Activated naive CD4-positive, alpha-beta T cell treated with anti-CD3 and anti-CD28 coated beads, Interleukin-2, amount 10 ng/mL, durations not matched to agents 7 days and 5 days (primary cell): ENCODE data around the gene CREB3L4.

Experiments
- CTCF ChIA-PET: fragments of 350-600 bp; sonication (Branson Sonifier 250); formaldehyde crosslinking; loops from one replicate; lab custom pipeline; 2021; ENCODE audit warnings: antibody characterized with exemption; lab: Charles Lee
- DNase-seq: peaks from one replicate; pipeline ENCODE4 v3.0.0-alpha.2; 2020
- H3K27ac Mint-ChIP-seq: one replicate; pipeline ENCODE4 v1.8.0; 2021; ENCODE audit warnings: mild to moderate bottlenecking, moderate library complexity, mixed read lengths
- H3K27me3 Mint-ChIP-seq: one replicate; pipeline ENCODE4 v1.8.0; 2021; ENCODE audit warnings: mild to moderate bottlenecking, mixed read lengths
- H3K36me3 Mint-ChIP-seq: one replicate; pipeline ENCODE4 v1.8.0; 2021; ENCODE audit warnings: mixed read lengths
- H3K4me1 Mint-ChIP-seq: one replicate; pipeline ENCODE4 v1.8.0; 2021; ENCODE audit warnings: mixed read lengths
- H3K4me3 Mint-ChIP-seq: one replicate; pipeline ENCODE4 v1.8.0; 2021; ENCODE audit warnings: mild to moderate bottlenecking, moderate library complexity, mixed read lengths
- H3K9me3 Mint-ChIP-seq: one replicate; pipeline ENCODE4 v1.8.0; 2021; ENCODE audit warnings: mixed read lengths

The CREB3L4 gene

DNA sequence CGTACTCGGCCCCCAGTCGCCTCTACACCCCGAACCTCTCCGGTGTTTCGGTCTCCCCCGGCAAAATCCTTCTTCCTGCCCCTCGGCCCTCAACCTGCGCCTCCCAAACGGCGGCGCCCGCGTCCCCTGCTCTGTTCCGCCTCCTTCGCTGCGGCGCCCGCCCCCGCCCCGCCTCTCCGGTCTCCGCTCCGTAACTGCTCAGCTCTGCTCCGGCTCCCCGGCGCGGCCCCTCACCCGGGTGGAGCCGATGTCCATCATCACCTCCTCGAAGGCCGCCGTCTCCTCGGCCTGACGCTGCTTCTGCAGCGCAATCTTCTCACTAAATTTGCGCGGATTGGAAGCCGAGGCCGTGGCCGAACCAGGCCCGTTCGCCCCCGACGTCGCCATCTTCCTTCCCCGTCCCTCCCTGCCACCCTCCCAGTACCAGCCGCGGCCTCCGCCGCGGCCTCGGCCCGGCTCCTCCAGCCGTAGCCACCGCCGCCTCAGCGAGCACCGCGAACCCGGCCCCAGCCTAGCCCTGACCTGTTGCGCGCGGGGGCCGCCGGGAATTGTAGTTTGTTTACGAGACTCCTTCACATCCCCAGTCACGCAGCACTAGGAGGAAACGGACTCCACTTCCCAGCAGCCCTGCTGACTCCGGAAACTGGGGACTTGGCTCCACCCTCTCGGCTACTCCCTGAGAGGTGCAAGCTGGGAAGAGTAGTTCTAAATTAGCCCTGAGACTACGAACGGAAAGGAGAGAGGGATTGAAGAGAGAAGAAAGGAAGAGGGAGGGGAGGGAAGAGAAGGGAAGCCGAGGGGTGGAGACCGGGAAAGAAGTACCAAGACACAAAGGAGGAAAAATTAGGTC is 9.4 kb upstream of the CREB3L4 start, which contains the start of gene CRTC2:
TSS of gene CRTC2 (minus strand) at position 502 of the 850 bp plus-strand sequence. CDS start at position 387, 115 bp downstream.
- H3K27ac Mint-ChIP-seq, result peak within 1 kb of the TSS; percentile 96
- no peaks in the 10 kb centered on the region for H3K9me3 Mint-ChIP-seq
- H3K4me1 Mint-ChIP-seq, result peaks cover 70% of the 10 kb centered on the region
- peak; percentile 99 for DNase-seq
- peak within 1 kb of the TSS; percentile 98 for H3K4me3 Mint-ChIP-seq
- peaks cover 35% of the 10 kb centered on the region for H3K36me3 Mint-ChIP-seq
- CTCF ChIA-PET, result interaction anchor here (0.9 to 2.5 kb wide), 3 partner anchors 9 to 28 kb away, joined by 3 to 10 read pairs (median 6); partner anchors contain the start of genes CREB3L4 and RAB13
- H3K27me3 Mint-ChIP-seq, result no peaks in the 10 kb centered on the region

DNA sequence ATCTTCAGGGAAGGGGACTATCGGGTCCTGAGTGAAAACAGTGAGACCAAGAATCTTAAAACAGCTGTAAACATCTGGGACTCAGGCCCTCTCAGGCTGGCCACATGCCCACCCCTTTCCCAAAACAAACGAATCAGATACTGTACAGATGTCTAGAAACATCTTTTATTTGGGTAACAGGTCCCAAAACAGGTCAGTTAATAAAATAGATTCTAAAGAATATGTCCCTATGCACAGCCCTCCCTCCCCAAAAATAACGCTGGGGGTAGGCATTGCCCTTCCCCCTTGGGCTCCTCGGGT is 8.8 kb upstream of the CREB3L4 start:
- Mint-ChIP-seq H3K4me3 (peak overlapping the region; percentile 98), H3K36me3 (peaks cover 29% of the 10 kb centered on the region), H3K9me3 (no peaks in the 10 kb centered on the region), H3K27ac (peak overlapping the region; percentile 96), H3K4me1 (peaks cover 70% of the 10 kb centered on the region), H3K27me3 (no peaks in the 10 kb centered on the region)
- CTCF ChIA-PET, result no interaction called here
- DNase-seq, result no peak

DNA sequence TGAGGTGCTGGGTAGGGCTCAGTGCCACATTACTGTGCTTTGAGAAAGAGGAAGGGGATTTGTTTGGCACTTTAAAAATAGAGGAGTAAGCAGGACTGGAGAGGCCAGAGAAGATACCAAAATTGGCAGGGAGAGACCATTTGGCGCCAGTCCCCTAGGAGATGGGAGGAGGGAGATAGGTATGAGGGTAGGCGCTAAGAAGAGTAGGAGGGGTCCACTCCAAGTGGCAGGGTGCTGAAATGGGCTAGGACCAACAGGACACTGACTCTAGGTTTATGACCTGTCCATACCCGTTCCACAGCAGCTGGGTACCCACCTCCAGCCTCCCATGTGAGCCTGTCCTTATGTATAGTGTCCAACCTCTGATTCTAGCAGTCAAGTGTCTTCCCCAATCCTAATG is 8.2 kb upstream of the CREB3L4 start:
- peaks cover 70% of the 10 kb centered on the region for H3K4me1 Mint-ChIP-seq
- no peaks in the 10 kb centered on the region for H3K27me3 Mint-ChIP-seq
- no peak overlapping the region for H3K4me3 Mint-ChIP-seq
- H3K9me3 Mint-ChIP-seq, result no peaks in the 10 kb centered on the region
- CTCF ChIA-PET, result interaction anchor here (1.0 kb wide), 1 partner anchor 21 kb away, joined by 3 read pairs; no protein-coding TSS in a partner anchor
- H3K27ac Mint-ChIP-seq, result no peak overlapping the region
- no peak for DNase-seq
- H3K36me3 Mint-ChIP-seq, result peaks cover 25% of the 10 kb centered on the region

DNA sequence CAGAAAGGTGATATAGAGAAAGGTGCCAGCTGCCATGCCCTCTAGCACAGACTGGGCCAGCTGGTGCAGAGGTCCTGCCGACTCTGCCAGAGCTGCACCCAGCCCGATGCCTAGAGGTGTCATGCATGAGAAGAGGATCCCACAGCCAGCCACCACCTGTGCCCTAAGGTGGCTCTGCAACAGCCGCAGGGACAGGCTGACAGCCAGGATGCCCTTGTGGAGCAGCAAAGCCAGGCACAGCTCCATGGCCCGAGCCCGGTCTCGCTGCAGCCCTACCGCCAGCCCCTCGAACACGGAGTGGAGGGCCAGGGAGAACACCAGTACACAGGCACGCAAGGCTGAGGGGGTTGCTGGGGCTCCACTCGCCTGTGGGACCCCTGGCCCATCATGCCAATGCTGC is 7.5 kb upstream of the CREB3L4 start:
- CTCF ChIA-PET, result interaction anchor here (1.0 kb wide), 1 partner anchor 20 kb away, joined by 3 read pairs; no protein-coding TSS in a partner anchor

DNA sequence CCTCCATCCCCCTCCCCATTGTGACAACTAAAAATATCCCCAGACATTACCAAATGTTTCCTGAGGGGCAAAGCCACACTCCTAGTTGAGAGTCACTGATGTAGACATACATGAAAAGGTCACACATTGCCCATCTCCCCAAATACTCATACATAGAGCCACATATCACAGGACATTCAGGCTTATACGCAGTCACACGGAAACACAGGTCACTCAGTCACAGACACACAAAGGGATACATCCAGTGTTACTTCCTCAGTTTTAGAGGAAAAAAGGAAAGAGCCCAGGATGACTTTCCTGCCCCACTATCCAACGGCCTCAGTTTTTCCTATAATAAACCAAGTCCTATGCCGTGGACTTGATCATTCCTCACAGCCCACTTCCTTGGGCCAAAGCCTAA is 6.3 kb upstream of the CREB3L4 start:
- no peaks in the 10 kb centered on the region for H3K27me3 Mint-ChIP-seq
- no peak for DNase-seq
- H3K27ac Mint-ChIP-seq, result peak overlapping the region; percentile 34
- CTCF ChIA-PET, result interaction anchor here (0.8 to 2.9 kb wide), 2 partner anchors 16 to 25 kb away, joined by 3 to 13 read pairs; partner anchors contain the start of gene DENND4B
- H3K4me3 Mint-ChIP-seq, result peak overlapping the region; percentile 53
- no peaks in the 10 kb centered on the region for H3K9me3 Mint-ChIP-seq
- H3K4me1 Mint-ChIP-seq, result peaks cover 65% of the 10 kb centered on the region
- H3K36me3 Mint-ChIP-seq, result peaks cover 28% of the 10 kb centered on the region

More for the DNA sequence above, 7.5 kb upstream of the CREB3L4 start:
- Mint-ChIP-seq H3K9me3 (no peaks in the 10 kb centered on the region), H3K4me3 (no peak overlapping the region), H3K4me1 (peaks cover 67% of the 10 kb centered on the region), H3K36me3 (peaks cover 25% of the 10 kb centered on the region), H3K27ac (no peak overlapping the region), H3K27me3 (no peaks in the 10 kb centered on the region)
- no peak for DNase-seq

DNA sequence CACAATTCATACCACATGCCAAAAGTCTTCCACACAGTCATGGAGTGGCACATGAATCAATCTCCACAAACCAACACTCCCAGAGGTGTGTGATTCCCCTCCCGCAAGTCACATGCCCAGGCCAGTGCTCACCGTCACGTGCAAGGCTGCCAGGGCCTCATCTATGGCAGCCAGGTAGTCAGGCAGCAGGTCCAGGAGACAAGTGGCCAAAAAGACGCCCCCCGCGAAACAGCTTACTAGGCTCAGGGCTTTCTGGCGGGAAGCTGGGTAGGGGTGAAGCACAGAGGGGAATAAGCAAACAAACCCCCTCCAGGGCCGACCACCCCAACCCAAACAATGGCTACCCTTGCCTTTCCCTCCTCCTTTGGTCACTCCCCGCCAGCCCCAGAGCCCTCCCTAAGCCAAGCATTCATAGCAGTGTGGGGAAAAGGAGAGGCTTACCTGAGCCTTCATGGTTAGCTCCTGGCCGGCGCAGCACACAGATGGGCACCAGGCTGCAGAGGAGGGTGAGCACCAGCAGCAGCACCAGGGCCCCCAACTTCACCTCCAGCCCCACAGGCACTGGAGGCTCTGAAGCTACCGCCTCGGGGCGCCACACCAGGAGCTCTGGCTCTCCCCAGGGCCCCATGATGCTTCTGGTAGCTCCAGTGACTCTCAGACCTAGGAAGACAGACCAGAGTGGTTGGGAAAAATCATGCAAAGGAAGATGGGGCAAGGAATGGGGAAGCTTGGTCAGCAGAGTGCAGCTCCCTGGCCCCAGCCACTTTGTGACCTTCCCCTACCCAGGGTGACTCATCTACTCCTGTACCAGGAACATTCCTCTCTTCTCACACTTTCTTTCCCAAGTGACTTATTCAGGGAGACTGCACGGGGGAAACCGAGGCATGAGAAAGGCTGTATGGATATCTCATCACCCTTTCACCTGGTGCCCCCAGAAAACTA is 5.3 kb upstream of the CREB3L4 start:
- Mint-ChIP-seq H3K36me3 (peaks cover 34% of the 10 kb centered on the region), H3K27me3 (no peaks in the 10 kb centered on the region), H3K4me3 (peak overlapping the region; percentile 76), H3K27ac (peak overlapping the region; percentile 61), H3K9me3 (no peaks in the 10 kb centered on the region), H3K4me1 (peaks cover 65% of the 10 kb centered on the region)
- CTCF ChIA-PET, result interaction anchor here (0.6 to 2.9 kb wide), 8 partner anchors 10 to 307 kb away, joined by 3 to 13 read pairs (median 3); partner anchors contain the start of genes DENND4B, JTB and RAB13
- DNase-seq, result no peak

DNA sequence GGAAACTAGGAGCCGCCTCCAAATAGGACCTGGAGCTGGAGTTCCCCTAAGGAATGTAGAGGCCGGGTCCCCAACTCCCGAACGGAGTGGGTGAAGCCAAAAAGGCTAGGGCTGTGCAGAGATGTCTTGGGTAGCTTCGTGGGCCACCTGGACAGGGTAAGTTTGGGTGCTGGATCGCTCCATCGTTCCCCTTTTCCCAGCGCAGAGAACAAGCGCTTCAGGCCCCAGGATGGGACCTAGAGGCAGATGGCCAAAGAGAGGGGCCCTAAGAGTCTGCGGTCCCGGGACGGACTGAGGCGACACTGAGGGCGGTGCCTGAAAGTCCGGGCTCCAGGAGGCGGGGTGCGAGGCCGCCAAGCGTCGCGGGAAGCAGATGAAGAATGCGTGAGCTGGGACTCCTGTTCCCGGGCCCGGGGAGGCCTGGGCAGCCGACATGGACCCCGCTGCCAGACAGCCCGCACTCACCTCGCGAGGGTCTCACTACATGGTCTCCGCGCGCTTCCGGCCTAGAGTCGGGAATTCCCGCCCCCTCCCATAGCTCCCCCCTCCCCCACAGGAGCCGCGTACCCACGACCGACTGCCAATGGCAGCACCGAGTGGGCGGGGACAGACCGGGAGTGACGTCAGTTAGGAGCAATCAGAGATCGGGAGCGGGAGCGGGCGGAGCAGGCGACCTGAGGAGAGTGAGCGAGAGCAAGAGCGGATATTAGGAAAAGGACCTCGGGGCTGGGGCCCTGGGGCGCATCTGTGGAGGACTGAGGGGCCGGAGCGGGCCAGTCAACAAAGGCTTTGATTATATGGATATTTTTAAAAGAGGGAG is 4.5 kb upstream of the CREB3L4 start, which contains the start of gene SLC39A1:
TSS of gene SLC39A1 (minus strand) at position 508 of the 820 bp plus-strand sequence. CDS start 822 bp downstream, outside the sequence.
- H3K9me3 Mint-ChIP-seq, result no peaks in the 10 kb centered on the region
- CTCF ChIA-PET, result interaction anchor here (0.7 to 2.9 kb wide), 6 partner anchors 9 to 306 kb away, joined by 3 to 13 read pairs (median 3); partner anchors contain the start of genes DENND4B, JTB and RAB13
- H3K27me3 Mint-ChIP-seq, result no peaks in the 10 kb centered on the region
- peak; percentile 98 for DNase-seq
- peaks cover 72% of the 10 kb centered on the region for H3K4me1 Mint-ChIP-seq
- H3K4me3 Mint-ChIP-seq, result peak within 1 kb of the TSS; percentile 76
- peaks cover 28% of the 10 kb centered on the region for H3K36me3 Mint-ChIP-seq
- peak within 1 kb of the TSS; percentile 79 for H3K27ac Mint-ChIP-seq

DNA sequence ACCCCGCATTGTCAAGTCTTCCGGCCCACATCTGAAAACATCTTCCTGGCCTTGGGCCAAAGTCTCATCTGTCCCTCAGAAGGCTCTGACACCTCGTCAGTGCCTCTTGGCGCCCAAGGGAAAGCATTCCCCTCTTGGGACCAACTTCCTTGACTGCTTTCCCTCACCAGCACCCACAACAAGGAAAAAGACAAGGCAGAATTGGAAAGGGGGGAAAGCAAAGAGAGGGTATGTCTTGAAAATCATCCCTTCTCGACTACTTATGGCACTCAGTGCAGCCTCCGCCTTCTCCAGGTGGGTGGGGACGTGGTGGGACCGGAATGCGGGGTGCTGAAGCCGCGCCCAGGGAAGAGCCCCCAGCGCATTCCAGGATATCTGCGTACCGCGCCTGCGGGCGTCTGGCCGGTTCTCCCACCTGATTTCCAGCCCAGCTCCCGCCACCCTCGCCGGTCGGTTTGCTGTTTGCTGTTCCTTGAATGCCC is 3.8 kb upstream of the CREB3L4 start:
- Mint-ChIP-seq H3K4me1 (peaks cover 75% of the 10 kb centered on the region), H3K36me3 (peaks cover 26% of the 10 kb centered on the region), H3K4me3 (peak overlapping the region; percentile 76), H3K27me3 (no peaks in the 10 kb centered on the region), H3K9me3 (no peaks in the 10 kb centered on the region), H3K27ac (peak overlapping the region; percentile 79)
- CTCF ChIA-PET, result interaction anchor here (2.7 kb wide), 1 partner anchor 22 kb away, joined by 8 read pairs; the partner anchor contains the start of gene RAB13
- DNase-seq, result no peak

DNA sequence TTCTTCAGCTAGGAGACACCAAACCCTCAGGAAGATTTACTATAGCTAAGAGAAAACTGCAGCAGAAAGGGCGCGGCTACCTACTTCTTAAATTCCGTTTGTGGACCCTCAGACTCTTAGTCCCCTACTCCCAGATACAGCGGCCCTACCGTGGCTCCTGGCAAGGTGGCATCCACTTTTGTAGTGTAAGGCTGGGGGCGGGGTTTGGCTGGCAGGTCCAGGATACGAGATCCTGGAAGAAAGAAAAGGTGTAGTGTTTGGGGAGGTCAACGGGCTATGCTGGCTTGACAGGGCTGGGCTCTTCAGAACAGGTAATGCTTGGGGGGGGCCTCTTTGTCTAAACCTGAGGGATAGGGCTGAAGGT is 280 bp downstream of the CREB3L4 start:
- Mint-ChIP-seq H3K27me3 (no peaks in the 10 kb centered on the region), H3K36me3 (peaks cover 17% of the 10 kb centered on the region), H3K27ac (peak overlapping the region; percentile 94), H3K9me3 (no peaks in the 10 kb centered on the region), H3K4me1 (peaks cover 69% of the 10 kb centered on the region), H3K4me3 (peak overlapping the region; percentile 89)
- DNase-seq, result no peak
- CTCF ChIA-PET, result interaction anchor here (0.6 to 4.0 kb wide), 6 partner anchors 9 to 171 kb away, joined by 3 to 28 read pairs (median 6); partner anchors contain the start of genes CRTC2, DENND4B, JTB and RAB13

DNA sequence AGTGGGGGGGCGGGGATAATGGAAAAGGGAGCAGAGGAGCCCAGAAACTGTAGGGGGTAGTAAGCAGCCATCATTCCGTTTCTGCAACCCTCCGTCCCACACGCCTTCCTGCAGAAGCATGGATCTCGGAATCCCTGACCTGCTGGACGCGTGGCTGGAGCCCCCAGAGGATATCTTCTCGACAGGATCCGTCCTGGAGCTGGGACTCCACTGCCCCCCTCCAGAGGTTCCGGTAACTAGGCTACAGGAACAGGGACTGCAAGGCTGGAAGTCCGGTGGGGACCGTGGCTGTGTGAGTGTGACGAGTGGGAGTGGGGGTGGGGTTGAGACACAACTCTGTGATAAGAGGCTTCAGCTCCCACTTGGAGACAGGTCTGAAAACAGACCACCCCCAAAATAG is 706 bp downstream of the CREB3L4 start:
- CTCF ChIA-PET, result interaction anchor here (1.2 to 4.0 kb wide), 5 partner anchors 9 to 23 kb away, joined by 3 to 28 read pairs (median 8); partner anchors contain the start of genes CRTC2, DENND4B, JTB and RAB13
- DNase-seq, result no peak
- Mint-ChIP-seq H3K9me3 (no peaks in the 10 kb centered on the region), H3K36me3 (peaks cover 22% of the 10 kb centered on the region), H3K4me3 (peak overlapping the region; percentile 89), H3K27me3 (no peaks in the 10 kb centered on the region), H3K27ac (peak overlapping the region; percentile 65), H3K4me1 (peaks cover 70% of the 10 kb centered on the region)

DNA sequence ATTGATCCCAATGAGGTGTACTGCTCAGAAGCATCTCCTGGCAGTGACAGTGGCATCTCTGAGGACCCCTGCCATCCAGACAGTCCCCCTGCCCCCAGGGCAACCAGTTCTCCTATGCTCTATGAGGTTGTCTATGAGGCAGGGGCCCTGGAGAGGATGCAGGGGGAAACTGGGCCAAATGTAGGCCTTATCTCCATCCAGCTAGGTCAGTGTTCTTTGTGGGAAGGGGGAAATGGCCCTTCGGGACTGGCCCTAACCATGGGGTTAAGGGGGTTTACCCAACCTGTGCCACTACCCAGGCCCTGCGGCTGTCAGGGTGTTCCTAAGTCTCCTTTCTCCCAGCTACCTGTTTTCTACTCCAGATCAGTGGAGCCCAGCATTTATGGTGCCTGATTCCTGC is 1.3 kb downstream of the CREB3L4 start:
- Mint-ChIP-seq H3K4me3 (no peak overlapping the region), H3K4me1 (peaks cover 68% of the 10 kb centered on the region), H3K36me3 (peaks cover 24% of the 10 kb centered on the region), H3K27me3 (no peaks in the 10 kb centered on the region), H3K9me3 (no peaks in the 10 kb centered on the region), H3K27ac (peak overlapping the region; percentile 65)
- DNase-seq, result no peak
- CTCF ChIA-PET, result interaction anchor here (1.3 to 4.0 kb wide), 2 partner anchors 12 to 16 kb away, joined by 3 to 28 read pairs; partner anchors contain the start of gene RAB13

DNA sequence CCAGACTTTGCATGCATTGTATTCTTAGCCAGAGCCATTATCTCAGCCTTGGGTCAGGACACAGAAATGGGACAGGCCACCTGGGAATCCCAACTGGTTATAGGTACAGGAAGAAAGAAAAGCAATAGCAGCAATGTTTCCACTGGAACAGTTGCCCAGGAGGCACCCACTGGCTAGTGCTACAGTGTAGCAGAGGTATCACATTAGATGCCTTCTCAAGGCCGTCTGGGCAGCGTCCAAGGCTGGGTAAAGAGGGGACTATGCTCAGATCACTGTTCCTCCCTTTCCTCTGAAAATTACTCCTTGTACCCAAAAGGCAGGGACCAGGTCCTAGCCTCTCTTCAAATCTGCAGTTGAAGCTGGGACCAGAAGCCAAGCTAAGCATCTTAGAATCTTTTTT is 2.6 kb downstream of the CREB3L4 start:
- no peaks in the 10 kb centered on the region for H3K9me3 Mint-ChIP-seq
- H3K27me3 Mint-ChIP-seq, result no peaks in the 10 kb centered on the region
- no peak overlapping the region for H3K27ac Mint-ChIP-seq
- peaks cover 68% of the 10 kb centered on the region for H3K4me1 Mint-ChIP-seq
- H3K4me3 Mint-ChIP-seq, result no peak overlapping the region
- CTCF ChIA-PET, result no interaction called here
- peaks cover 34% of the 10 kb centered on the region for H3K36me3 Mint-ChIP-seq
- no peak for DNase-seq
